HG02943 (cell line): ENCODE measurements around the gene CLN5.
"Not testable (repeated sequence)": the region's sequence is repeated elsewhere in the genome, so short reads cannot be mapped to it uniquely, and the experiment has no call there.

Source experiments
- ATAC-seq: cut with Tn5 transposase; IDR thresholded peaks from one replicate; pipeline ENCODE4 v1.9.1; 2021; ENCODE audit warnings: mild to moderate bottlenecking, low read depth, moderate library complexity; ENCODE audit not compliant: unreplicated experiment

CLN5 gene

GRCh38 chr13:76991796-76992547 is at the start of gene CLN5:
TSS of gene CLN5 (plus strand) at chr13:76992081. CDS start at chr13:76992099, 18 bp downstream.
- peak; percentile 96 for ATAC-seq

GRCh38 chr13:76942363-76942762 is 49.5 kb upstream of the CLN5 start:
- no peak for ATAC-seq

- no peak for ATAC-seq
Observed at GRCh38 chr13:76943646-76944045, 48.2 kb upstream of the CLN5 start.

- ATAC-seq = no peak
Observed at GRCh38 chr13:76944456-76944855, 47.4 kb upstream of the CLN5 start.

GRCh38 chr13:76948149-76948548 is 43.7 kb upstream of the CLN5 start, which contains the start of gene ACOD1:
TSS of gene ACOD1 (plus strand) at chr13:76948511. CDS start at chr13:76948559, 48 bp downstream.
- ATAC-seq = no peak

GRCh38 chr13:76950101-76950500 is 41.8 kb upstream of the CLN5 start:
- no peak for ATAC-seq

GRCh38 chr13:76953968-76954367 is 37.9 kb upstream of the CLN5 start:
- no peak for ATAC-seq

GRCh38 chr13:76954538-76954937 is 37.3 kb upstream of the CLN5 start:
- ATAC-seq = no peak

GRCh38 chr13:76955193-76955592 is 36.7 kb upstream of the CLN5 start:
- no peak for ATAC-seq

- ATAC-seq = no peak
Observed at GRCh38 chr13:76955661-76956060, 36.2 kb upstream of the CLN5 start.

GRCh38 chr13:76958841-76959432 is 32.9 kb upstream of the CLN5 start:
- no peak for ATAC-seq

- not testable (repeated sequence) for ATAC-seq
Observed at GRCh38 chr13:76959734-76960133, 32.1 kb upstream of the CLN5 start.

GRCh38 chr13:76965759-76966421 is 26.0 kb upstream of the CLN5 start:
- no peak for ATAC-seq

GRCh38 chr13:76967031-76967430 is 24.9 kb upstream of the CLN5 start:
- ATAC-seq = no peak

- no peak for ATAC-seq
Observed at GRCh38 chr13:76968041-76968440, 23.8 kb upstream of the CLN5 start.

- ATAC-seq = no peak
Observed at GRCh38 chr13:76969488-76970365, 22.2 kb upstream of the CLN5 start.

GRCh38 chr13:76971215-76971614 is 20.7 kb upstream of the CLN5 start:
- no peak for ATAC-seq

GRCh38 chr13:76971851-76972829 is 19.7 kb upstream of the CLN5 start:
- ATAC-seq = no peak

GRCh38 chr13:76973920-76974617 is 17.8 kb upstream of the CLN5 start:
- ATAC-seq = no peak
